ENCODE data around the gene PRPF40A.
"Not testable (repeated sequence)": the region's sequence is repeated elsewhere in the genome, so short reads cannot be mapped to it uniquely, and the experiment has no call there.

Gene PRPF40A

GRCh38 chr2:152717228-152718075, at the start of gene PRPF40A:
Gene PRPF40A, minus strand, starts transcription at chr2:152717461. Its CDS starts 22 bp downstream, at chr2:152717439.
- DNase-seq (ENCODE audit: low read depth) = peak; percentile 98

GRCh38 chr2:152766928-152767327, 49.7 kb upstream of the PRPF40A start:
- no peak for DNase-seq (ENCODE audit: low read depth)

GRCh38 chr2:152763651-152764050, 46.4 kb upstream of the PRPF40A start:
- DNase-seq (ENCODE audit: low read depth) = no peak

DNA sequence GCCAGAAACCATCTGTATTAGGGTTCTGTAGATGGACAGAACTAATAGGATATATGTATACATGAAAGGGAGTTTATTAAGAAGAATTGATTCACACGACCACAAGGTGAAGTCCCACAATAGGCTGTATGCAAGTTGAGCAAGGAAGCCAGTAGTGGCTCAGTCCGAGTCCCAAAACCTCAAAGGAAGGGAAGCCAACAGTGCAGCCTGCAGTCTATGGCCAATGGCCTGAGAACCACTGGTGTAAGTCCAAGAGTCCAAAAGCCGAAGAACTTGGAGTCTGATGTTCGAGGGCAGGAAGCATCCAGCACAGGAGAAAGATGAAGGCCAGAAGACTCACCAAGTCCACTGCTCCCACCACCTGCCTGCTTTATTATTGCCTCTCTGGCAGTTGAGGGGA, 45.9 kb upstream of the PRPF40A start:
- DNase-seq (ENCODE audit: low read depth) = not testable (repeated sequence)

DNA sequence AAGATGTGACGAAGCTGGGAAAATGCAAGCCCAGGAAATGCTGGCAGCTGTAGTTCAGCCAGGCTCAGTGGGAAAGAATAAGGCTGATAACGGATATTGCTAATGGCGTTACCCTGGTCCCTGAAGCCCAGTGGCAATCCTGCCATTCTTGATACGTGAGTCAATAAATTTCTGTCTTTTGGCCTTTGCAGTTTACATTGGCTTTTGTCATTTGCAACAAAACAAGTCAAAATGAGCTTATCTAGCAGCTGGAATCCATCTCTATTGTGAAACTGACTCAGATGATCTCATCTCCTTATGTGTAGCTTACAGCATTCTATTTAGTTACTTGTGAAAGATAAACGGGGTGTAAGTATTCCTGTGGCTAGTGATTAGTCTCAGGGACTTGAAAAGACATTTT, 44.9 kb upstream of the PRPF40A start:
- DNase-seq (ENCODE audit: low read depth) = no peak

DNA sequence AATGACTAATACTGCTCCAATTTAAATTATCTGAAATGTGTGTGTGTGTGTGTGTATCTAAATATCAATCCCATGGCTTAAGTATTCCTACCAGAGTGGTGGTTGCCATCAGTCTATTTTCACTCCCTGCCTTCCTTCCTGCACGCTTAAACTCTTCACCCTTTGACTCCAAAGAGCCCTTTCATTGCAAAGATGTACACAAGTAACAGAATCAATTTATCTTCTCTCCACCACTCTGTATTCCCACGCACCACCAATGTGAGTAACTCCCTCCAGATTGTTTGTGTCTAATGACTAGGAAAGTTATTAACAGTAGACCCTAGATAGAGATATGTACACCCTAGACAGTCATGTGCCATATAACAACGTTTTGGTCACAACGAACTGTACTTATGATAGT, 44.0 kb upstream of the PRPF40A start:
- DNase-seq (ENCODE audit: low read depth) = no peak

GRCh38 chr2:152759290-152760072, 42.2 kb upstream of the PRPF40A start:
- no peak for DNase-seq (ENCODE audit: low read depth)

GRCh38 chr2:152755029-152755428, 37.8 kb upstream of the PRPF40A start:
- no peak for DNase-seq (ENCODE audit: low read depth)

- not testable (repeated sequence) for DNase-seq (ENCODE audit: low read depth)
Measured at GRCh38 chr2:152747751-152748150, 30.5 kb upstream of the PRPF40A start.

- no peak for DNase-seq (ENCODE audit: low read depth)
Measured at GRCh38 chr2:152743002-152743401, 25.7 kb upstream of the PRPF40A start.

DNA sequence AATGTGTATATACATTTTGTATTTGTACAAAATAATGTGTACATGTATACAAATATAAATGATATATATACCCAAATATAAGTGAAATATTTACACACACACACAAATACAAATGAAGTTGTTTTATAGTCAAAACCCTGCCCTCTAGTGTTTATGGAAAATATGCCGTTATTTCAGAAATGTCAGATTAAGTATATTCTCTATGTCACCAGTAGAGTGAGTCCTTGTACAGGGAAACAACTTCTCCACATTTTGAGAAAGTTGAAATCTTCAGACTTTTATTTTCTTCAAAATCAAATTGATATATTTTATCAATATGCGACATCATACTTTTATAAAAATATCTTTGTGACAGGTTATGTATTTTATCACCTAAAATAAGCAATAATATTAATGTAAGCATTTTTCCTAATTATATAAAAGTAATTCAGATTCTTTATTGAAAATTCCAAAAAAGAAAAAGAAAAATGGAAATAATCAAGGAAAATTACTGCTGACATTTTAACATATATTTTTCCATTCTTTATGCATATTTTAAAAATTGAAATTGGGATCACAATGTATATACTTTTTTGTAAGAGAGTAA, 23.6 kb upstream of the PRPF40A start:
- no peak for DNase-seq (ENCODE audit: low read depth)

DNA sequence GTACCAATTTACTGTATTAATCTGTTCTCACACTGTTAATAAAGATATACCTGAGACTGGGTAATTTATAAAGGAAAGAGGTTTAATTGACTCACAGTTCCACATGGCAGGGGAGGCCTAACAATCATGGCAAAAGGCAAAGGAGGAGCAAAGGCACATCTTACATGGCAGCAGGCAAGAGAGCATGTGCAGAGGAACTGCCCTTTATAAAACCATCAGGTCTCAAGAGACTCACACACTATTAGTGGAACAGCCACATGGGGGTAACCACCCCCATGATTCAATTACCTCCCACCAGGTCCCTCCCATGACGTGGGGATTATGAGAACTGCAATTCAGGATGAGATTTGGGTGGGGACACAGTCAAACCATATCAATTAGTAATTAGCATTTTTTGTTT, 22.4 kb upstream of the PRPF40A start:
- DNase-seq (ENCODE audit: low read depth) = not testable (repeated sequence)

- DNase-seq (ENCODE audit: low read depth) = no peak
Measured at GRCh38 chr2:152738438-152738837, 21.2 kb upstream of the PRPF40A start.

GRCh38 chr2:152737509-152737908, 20.2 kb upstream of the PRPF40A start:
- DNase-seq (ENCODE audit: low read depth) = not testable (repeated sequence)

DNA sequence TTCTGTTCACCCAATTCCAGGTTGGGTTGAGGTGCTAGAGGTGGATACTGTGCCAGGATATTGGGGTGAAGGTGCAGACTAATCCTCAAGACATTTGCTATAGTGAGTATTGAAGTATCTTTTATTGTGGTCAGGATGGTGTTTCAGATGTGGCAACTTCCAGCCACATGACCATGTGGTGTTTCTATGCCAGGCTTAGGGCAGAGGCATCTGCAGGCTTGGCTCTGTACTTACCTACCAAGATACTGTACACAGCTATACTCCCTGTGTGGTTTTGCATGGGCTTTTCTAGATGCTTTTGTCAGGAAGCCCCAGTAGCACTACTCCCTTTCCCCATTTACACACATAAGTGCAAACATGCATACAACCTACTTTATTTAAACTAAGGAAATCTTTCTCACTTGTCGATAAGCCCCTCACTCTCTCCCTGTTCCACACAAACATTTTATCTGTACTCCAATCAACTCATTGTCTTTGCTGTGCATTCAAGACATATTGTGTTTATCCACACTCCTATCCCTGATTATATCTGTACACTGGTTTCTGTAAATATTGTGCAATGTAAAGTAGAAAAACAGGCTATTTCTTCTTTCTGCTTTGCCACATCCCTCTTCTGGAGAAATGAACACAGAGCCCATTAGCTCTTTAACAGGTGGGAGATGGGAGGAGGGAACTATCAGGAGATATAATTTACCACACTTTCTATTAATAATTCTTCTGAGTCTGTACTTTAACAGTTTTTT, 13.5 kb upstream of the PRPF40A start:
- DNase-seq (ENCODE audit: low read depth) = peak; percentile 20

DNA sequence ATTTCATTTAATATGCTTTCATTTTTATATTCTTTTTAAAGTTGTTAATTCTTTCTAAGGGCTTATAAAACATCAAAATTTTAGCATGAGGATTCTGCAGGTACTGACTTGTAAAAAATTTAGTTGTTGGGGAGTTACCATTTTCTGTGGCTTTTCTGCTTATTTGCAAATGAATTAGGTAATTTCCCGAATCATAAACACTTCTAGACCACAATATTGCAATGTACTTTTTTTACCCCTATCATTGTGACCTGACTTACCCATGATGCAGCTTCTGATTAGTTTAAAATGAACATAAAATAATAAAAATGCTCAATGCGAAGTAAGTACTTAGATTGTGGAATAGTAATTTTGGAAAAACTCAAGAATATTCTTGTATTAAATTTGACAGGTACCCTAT, 12.6 kb upstream of the PRPF40A start:
- DNase-seq (ENCODE audit: low read depth) = no peak

DNA sequence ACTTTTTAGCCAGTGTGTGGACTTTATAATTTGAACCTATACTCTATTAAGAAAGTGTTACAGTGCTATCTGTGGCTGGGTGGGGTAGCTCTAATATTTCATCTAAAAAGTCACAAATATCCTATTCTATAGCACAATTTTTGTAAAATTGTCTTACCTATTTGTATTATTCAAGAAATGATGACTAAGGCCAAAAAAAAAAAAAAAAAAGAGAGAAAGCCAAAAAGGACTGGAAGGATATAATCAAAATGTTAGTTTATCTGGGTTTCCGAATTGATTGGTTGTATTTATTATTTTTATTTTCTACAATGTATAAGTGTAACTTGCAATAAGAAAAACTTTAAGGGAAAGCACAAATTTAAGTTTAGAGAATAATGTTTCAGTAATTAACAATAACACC, 6.7 kb upstream of the PRPF40A start:
- DNase-seq (ENCODE audit: low read depth) = no peak

DNA sequence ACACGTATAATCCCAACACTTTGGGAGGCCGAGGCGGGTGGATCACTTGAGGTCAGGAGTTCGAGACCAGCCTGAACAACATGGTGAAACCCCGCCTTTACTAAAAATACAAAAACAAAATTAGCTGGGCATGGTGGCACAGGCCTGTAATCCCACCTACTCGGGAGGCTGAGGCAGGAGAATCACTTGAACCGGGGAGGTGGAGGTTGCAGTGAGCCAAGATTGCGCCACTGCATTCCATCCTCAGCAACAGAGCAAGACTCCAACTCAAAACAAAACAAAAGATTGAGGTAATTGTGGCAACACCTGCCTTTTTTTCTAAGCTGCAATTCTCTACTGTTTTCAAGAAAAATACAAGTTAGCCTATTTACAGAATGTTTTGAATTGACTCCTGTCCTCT, 5.4 kb upstream of the PRPF40A start:
- DNase-seq (ENCODE audit: low read depth) = not testable (repeated sequence)

GRCh38 chr2:152720794-152721193, 3.5 kb upstream of the PRPF40A start:
- no peak for DNase-seq (ENCODE audit: low read depth)

- no peak for DNase-seq (ENCODE audit: low read depth)
Measured at GRCh38 chr2:152718909-152719645, 1.8 kb upstream of the PRPF40A start.
